Neural progenitor cell (in vitro differentiated cells): Measurements from ENCODE around the gene CDT1. TPM values are rescaled to one million over a fixed set of nuclear protein-coding genes. Genes with fewer than 3 reads are reported as not detected.

Experiments
- DNase-seq: peaks from one replicate; pipeline ENCODE4 v3.0.0-alpha.2; 2016; ENCODE audit warnings: low spot score
- H2AFZ ChIP-seq: fragments of 200-600 bp; sonication (generic); replicated peaks from 2 replicates; pipeline ENCODE4 v1.6.1; 2016; ENCODE audit warnings: antibody characterized with exemption
- H3F3A ChIP-seq: fragments of 200-600 bp; sonication (generic); 2 replicates; pipeline ENCODE4 v1.6.1; 2016; ENCODE audit warnings: antibody characterized with exemption, low read depth
- H3K27ac ChIP-seq: fragments of 200-600 bp; sonication (generic); 2 replicates; pipeline ENCODE4 v1.5.1; 2016; ENCODE audit warnings: mild to moderate bottlenecking
- H3K27me3 ChIP-seq: fragments of 200-600 bp; sonication (generic); 2 replicates; pipeline ENCODE4 v1.6.1; 2016; ENCODE audit warnings: mild to moderate bottlenecking, moderate library complexity
- H3K36me3 ChIP-seq: fragments of 200-600 bp; sonication (generic); 2 replicates; pipeline ENCODE4 v1.5.1; 2016
- H3K4me1 ChIP-seq: fragments of 200-600 bp; sonication (generic); 2 replicates; pipeline ENCODE4 v1.6.1; 2016; ENCODE audit warnings: mixed run types
- H3K4me2 ChIP-seq: fragments of 200-600 bp; sonication (generic); 2 replicates; pipeline ENCODE4 v1.6.1; 2016
- H3K4me3 ChIP-seq: fragments of 200-600 bp; sonication (generic); 2 replicates; pipeline ENCODE4 v1.5.1; 2016
- H3K79me2 ChIP-seq: fragments of 200-600 bp; sonication (generic); 2 replicates; pipeline ENCODE4 v1.6.1; 2016; ENCODE audit warnings: low read depth
- H3K9ac ChIP-seq: fragments of 200-600 bp; sonication (generic); 2 replicates; pipeline ENCODE4 v1.6.1; 2016
- H3K9me3 ChIP-seq: fragments of 200-600 bp; sonication (generic); 2 replicates; pipeline ENCODE4 v1.5.1; 2016; ENCODE audit warnings: low read depth
- H4K20me1 ChIP-seq: fragments of 200-600 bp; sonication (generic); 2 replicates; pipeline ENCODE4 v1.6.1; 2016; ENCODE audit warnings: low read depth
- H3K27ac Mint-ChIP-seq: 3 replicates; pipeline ENCODE4 v1.8.0; 2021; ENCODE audit warnings: mixed read lengths
- H3K27me3 Mint-ChIP-seq: 2 replicates; pipeline ENCODE4 v1.8.0; 2022; ENCODE audit warnings: low read depth, mild to moderate bottlenecking, inconsistent platforms, moderate library complexity, mixed read lengths; ENCODE audit not compliant: insufficient read depth
- H3K36me3 Mint-ChIP-seq: 3 replicates; pipeline ENCODE4 v1.8.0; 2021; ENCODE audit warnings: mixed read lengths
- H3K4me1 Mint-ChIP-seq: 3 replicates; pipeline ENCODE4 v1.8.0; 2021; ENCODE audit warnings: mixed read lengths
- H3K4me3 Mint-ChIP-seq: 3 replicates; pipeline ENCODE4 v1.8.0; 2021; ENCODE audit warnings: mild to moderate bottlenecking, moderate library complexity, mixed read lengths
- H3K9me3 Mint-ChIP-seq: 3 replicates; pipeline ENCODE4 v1.8.0; 2020; ENCODE audit warnings: mixed read lengths
- CTCF ChIP-seq: fragments of 200-600 bp; sonication (generic); IDR thresholded peaks from 2 replicates; pipeline ENCODE4 v1.5.1; 2017; ENCODE audit warnings: antibody characterized with exemption, mild to moderate bottlenecking
- EZH2 ChIP-seq: fragments of 200-600 bp; sonication (generic); IDR thresholded peaks from 2 replicates; pipeline ENCODE4 v1.6.1; 2017; ENCODE audit warnings: antibody characterized with exemption, mild to moderate bottlenecking, moderate library complexity
- EZH2phosphoT487 ChIP-seq: fragments of 200-600 bp; sonication (generic); IDR thresholded peaks from 2 replicates; pipeline ENCODE4 v1.6.1; 2017; ENCODE audit warnings: antibody characterized with exemption
- total RNA-seq: library from RNA; depleted of rRNA; stranded (reverse); fragments of >200 nt; gene quantifications from 2 replicates; pipeline ENCODE4 v1.2.3, GENCODE V29; 2015; ENCODE audit warnings: low replicate concordance

The CDT1 gene
- total RNA-seq, 1 donor from 2014 or later, result 7.8 TPM

GRCh38 chr16:88792668-88793250, 10.8 kb upstream of the CDT1 start:
- peak overlapping the region; percentile 17 for H3K4me3 Mint-ChIP-seq
- Histone ChIP-seq H3K4me2 (no peak overlapping the region), H3K27me3 (peaks cover 1% of the 10 kb centered on the region), H3K4me3 (no peak overlapping the region), H3K36me3 (no peaks in the 10 kb centered on the region), H4K20me1 (no peaks in the 10 kb centered on the region), H3F3A (peaks cover 8% of the 10 kb centered on the region), H3K4me1 (peaks cover 21% of the 10 kb centered on the region), H3K9me3 (no peaks in the 10 kb centered on the region), H3K27ac (no peak overlapping the region), H3K79me2 (no peaks in the 10 kb centered on the region), H3K9ac (no peak overlapping the region), H2AFZ (no peak overlapping the region)
- H3K9me3 Mint-ChIP-seq, result no peaks in the 10 kb centered on the region
- no peaks in the 10 kb centered on the region for H3K36me3 Mint-ChIP-seq
- DNase-seq, result no peak
- peaks cover 3% of the 10 kb centered on the region for H3K27me3 Mint-ChIP-seq
- peaks cover 16% of the 10 kb centered on the region for H3K4me1 Mint-ChIP-seq
- H3K27ac Mint-ChIP-seq, result no peak overlapping the region
- TF ChIP-seq EZH2 (no peak), EZH2phosphoT487 (no peak), CTCF (no peak)

GRCh38 chr16:88793251-88793954, 10.2 kb upstream of the CDT1 start:
- H3K4me3 Mint-ChIP-seq, result no peak overlapping the region
- H3K4me1 ChIP-seq, result peaks cover 21% of the 10 kb centered on the region
- H3F3A ChIP-seq, result peaks cover 8% of the 10 kb centered on the region
- H3K27me3 Mint-ChIP-seq, result no peaks in the 10 kb centered on the region
- H3K4me2 ChIP-seq, result no peak overlapping the region
- H3K36me3 ChIP-seq, result no peaks in the 10 kb centered on the region
- H3K27ac Mint-ChIP-seq, result no peak overlapping the region
- H3K4me1 Mint-ChIP-seq, result peaks cover 16% of the 10 kb centered on the region
- TF ChIP-seq CTCF (no peak), EZH2phosphoT487 (no peak), EZH2 (no peak)
- no peak for DNase-seq
- H3K4me3 ChIP-seq, result no peak overlapping the region
- H3K9me3 Mint-ChIP-seq, result no peaks in the 10 kb centered on the region
- H4K20me1 ChIP-seq, result no peaks in the 10 kb centered on the region
- no peak overlapping the region for H3K27ac ChIP-seq
- no peaks in the 10 kb centered on the region for H3K36me3 Mint-ChIP-seq
- no peak overlapping the region for H2AFZ ChIP-seq
- no peaks in the 10 kb centered on the region for H3K79me2 ChIP-seq
- H3K27me3 ChIP-seq, result no peaks in the 10 kb centered on the region
- no peaks in the 10 kb centered on the region for H3K9me3 ChIP-seq
- H3K9ac ChIP-seq, result no peak overlapping the region

GRCh38 chr16:88796278-88796677, 7.3 kb upstream of the CDT1 start:
- no peak overlapping the region for H3K9ac ChIP-seq
- H2AFZ ChIP-seq, result no peak overlapping the region
- H3K9me3 ChIP-seq, result no peaks in the 10 kb centered on the region
- H3K4me1 ChIP-seq, result peaks cover 14% of the 10 kb centered on the region
- H3K4me3 Mint-ChIP-seq, result no peak overlapping the region
- no peak overlapping the region for H3K27ac ChIP-seq
- H3K27ac Mint-ChIP-seq, result no peak overlapping the region
- no peak overlapping the region for H3K4me3 ChIP-seq
- H3K27me3 ChIP-seq, result no peaks in the 10 kb centered on the region
- no peaks in the 10 kb centered on the region for H3F3A ChIP-seq
- peaks cover 8% of the 10 kb centered on the region for H3K4me1 Mint-ChIP-seq
- H3K36me3 Mint-ChIP-seq, result no peaks in the 10 kb centered on the region
- H3K79me2 ChIP-seq, result no peaks in the 10 kb centered on the region
- H4K20me1 ChIP-seq, result no peaks in the 10 kb centered on the region
- H3K36me3 ChIP-seq, result no peaks in the 10 kb centered on the region
- H3K9me3 Mint-ChIP-seq, result no peaks in the 10 kb centered on the region
- no peak overlapping the region for H3K4me2 ChIP-seq
- DNase-seq, result no peak
- TF ChIP-seq EZH2, result no peak
- no peak for TF ChIP-seq EZH2phosphoT487
- TF ChIP-seq CTCF, result no peak
- peaks cover 3% of the 10 kb centered on the region for H3K27me3 Mint-ChIP-seq
